HepG2 (cell line): ENCODE measurements around the gene HOXA5. TPM values are rescaled to one million over a fixed set of nuclear protein-coding genes. Genes with fewer than 3 reads are reported as not detected.

Source experiments
- ATAC-seq: fragments of 200-7000 bp; cut with Tn5 transposase; 3 replicates; pipeline ENCODE4 v1.9.1; 2020; ENCODE audit warnings: mild to moderate bottlenecking, moderate library complexity
- BruUV-seq: library from RNA; stranded (reverse); fragments of 400-500 nt; replicated peaks from 2 replicates; lab custom pipeline; 2021; lab: Mats Ljungman, UMichigan
- CTCF ChIA-PET: fragments of 300-600 bp; formaldehyde crosslinking; extraction: SDS; loops from one replicate; lab custom pipeline; 2021; ENCODE audit warnings: low total read pairs, inconsistent platforms, low intra/inter-chr PET ratio; lab: Yijun Ruan, JAX
- POLR2A ChIA-PET: fragments of 350-600 bp; sonication (Branson Sonifier 250); formaldehyde crosslinking; loops from one replicate; lab custom pipeline; 2020; ENCODE audit warnings: antibody characterized with exemption, inconsistent platforms; lab: Yijun Ruan, JAX
- DNase-seq: peaks from one replicate; pipeline ENCODE4 v3.0.0-alpha.2; 2015; ENCODE audit warnings: low spot score
- FAIRE-seq: peaks from 3 replicates; lab custom pipeline; 2011; peaks lifted over from hg19 to GRCh38; lab: Jason Lieb, UNC
- H2AFZ ChIP-seq: one replicate; pipeline ENCODE4 v1.6.1; 2011; ENCODE audit warnings: low read length, inconsistent platforms
- H3K27ac ChIP-seq: fragments of 300-600 bp; 3 replicates; pipeline ENCODE4 v1.8.0; 2011; ENCODE audit warnings: mixed run types, mild to moderate bottlenecking, mixed read lengths, low read length, inconsistent platforms; ENCODE audit not compliant: insufficient read depth; ENCODE audit errors: extremely low read length
- H3K27me3 ChIP-seq, 2 experiments: fragments of 200-600 bp in 1 of 2; 2 replicates in 1 of 2; 3 replicates in 1 of 2; pipeline versions ENCODE4 v1.6.0 to v1.8.0; 2011; ENCODE audit warnings: low read length in 2 of 2, mild to moderate bottlenecking in 2 of 2, moderate library complexity in 2 of 2, inconsistent platforms in 1 of 2; ENCODE audit not compliant: insufficient read depth in 2 of 2, control insufficient read depth in 1 of 2
- H3K36me3 ChIP-seq, 2 experiments: fragments of 200-600 bp in 1 of 2; replicated peaks in 1 of 2; 2 replicates in 1 of 2; 3 replicates in 1 of 2; pipeline versions ENCODE4 v1.5.1 to v1.8.0; 2011; ENCODE audit warnings: low read length in 2 of 2, inconsistent platforms in 1 of 2; ENCODE audit not compliant: insufficient read depth in 2 of 2, control insufficient read depth in 1 of 2
- H3K4me1 ChIP-seq: 2 replicates; pipeline ENCODE4 v1.5.1; 2012; ENCODE audit warnings: low read length, inconsistent platforms; ENCODE audit not compliant: insufficient read depth
- H3K4me2 ChIP-seq: 2 replicates; pipeline ENCODE4 v1.6.0; 2011; ENCODE audit warnings: low read depth, low read length, inconsistent platforms
- H3K4me3 ChIP-seq, 3 experiments: fragments of 200-600 bp in 1 of 3; sonication (generic), shearing (Covaris generic) in 1 of 3; replicated peaks in 1 of 3; 2 replicates each; pipeline ENCODE4 v1.5.1; 2011 to 2016; ENCODE audit warnings: low read length in 3 of 3, inconsistent platforms in 2 of 3, low read depth in 2 of 3, mild to moderate bottlenecking in 2 of 3, control low read depth in 1 of 3, mixed read lengths in 1 of 3; ENCODE audit not compliant: insufficient read depth in 1 of 3
- H3K79me2 ChIP-seq: one replicate; pipeline ENCODE4 v1.6.1; 2011; ENCODE audit warnings: low read length, inconsistent platforms; ENCODE audit not compliant: insufficient read depth
- H3K9ac ChIP-seq: 2 replicates; pipeline ENCODE4 v1.6.0; 2011; ENCODE audit warnings: mild to moderate bottlenecking, low read depth, low read length, inconsistent platforms; ENCODE audit not compliant: insufficient read depth
- H3K9me3 ChIP-seq: 2 replicates; pipeline ENCODE4 v1.5.1; 2012; ENCODE audit warnings: mild to moderate bottlenecking, low read length
- H4K20me1 ChIP-seq: 2 replicates; pipeline ENCODE4 v1.6.0; 2011; ENCODE audit warnings: inconsistent platforms, mild to moderate bottlenecking, low read length, moderate library complexity; ENCODE audit not compliant: insufficient read depth
- CEBPG ChIP-seq: IDR thresholded peaks from 2 replicates; pipeline ENCODE4 v1.6.1; 2016
- DNMT1 ChIP-seq: sonication (generic); formaldehyde crosslinking; IDR thresholded peaks from 2 replicates; pipeline ENCODE4 v1.5.1; 2020; ENCODE audit warnings: mild to moderate bottlenecking, missing genetic modification reagents
- FLYWCH1 ChIP-seq: sonication (generic); formaldehyde crosslinking; IDR thresholded peaks from 2 replicates; pipeline ENCODE4 v1.8.1; 2023; ENCODE audit warnings: mild to moderate bottlenecking, missing genetic modification reagents
- GLMP ChIP-seq: sonication (generic); formaldehyde crosslinking; IDR thresholded peaks from 2 replicates; pipeline ENCODE4 v1.9.0; 2021; ENCODE audit warnings: missing genetic modification reagents, mild to moderate bottlenecking, borderline replicate concordance
- LRRFIP1 ChIP-seq: sonication (generic); formaldehyde crosslinking; conservative IDR thresholded peaks from 2 replicates; pipeline ENCODE4 v1.4.0; 2020; ENCODE audit warnings: missing genetic modification reagents
- POLR2AphosphoS5 ChIP-seq: IDR thresholded peaks from 2 replicates; pipeline ENCODE4 v1.6.1; 2012; ENCODE audit warnings: low read depth, low read length
- RAD21 ChIP-seq: fragments of 450-650 bp; formaldehyde crosslinking; IDR thresholded peaks from 2 replicates; pipeline ENCODE4 v1.5.0; 2020; ENCODE audit warnings: mild to moderate bottlenecking
- RBM22 ChIP-seq: fragments of 200-400 bp; formaldehyde crosslinking; optimal IDR thresholded peaks from 2 replicates; pipeline ENCODE3; 2017; ENCODE audit warnings: mild to moderate bottlenecking, low read length, moderate library complexity
- RNF219 ChIP-seq: sonication (generic); formaldehyde crosslinking; IDR thresholded peaks from 2 replicates; pipeline ENCODE4 v1.5.0; 2020; ENCODE audit warnings: mild to moderate bottlenecking, missing genetic modification reagents
- ZBTB21 ChIP-seq: sonication (generic); formaldehyde crosslinking; IDR thresholded peaks from 2 replicates; pipeline ENCODE4 v1.4.0; 2020; ENCODE audit warnings: missing genetic modification reagents
- ZNF263 ChIP-seq: sonication (generic); formaldehyde crosslinking; IDR thresholded peaks from 2 replicates; pipeline ENCODE4 v1.4.0; 2020; ENCODE audit warnings: missing genetic modification reagents
- ZNF512B ChIP-seq: sonication (generic); formaldehyde crosslinking; IDR thresholded peaks from 2 replicates; pipeline ENCODE4 v1.5.1; 2020; ENCODE audit warnings: missing genetic modification reagents, mild to moderate bottlenecking, borderline replicate concordance
- ZNF737 ChIP-seq: sonication (generic); formaldehyde crosslinking; IDR thresholded peaks from 2 replicates; pipeline ENCODE4 v1.5.0; 2020; ENCODE audit warnings: missing genetic modification reagents, mild to moderate bottlenecking, borderline replicate concordance
- ZNF788 ChIP-seq: sonication (generic); formaldehyde crosslinking; IDR thresholded peaks from 2 replicates; pipeline ENCODE4 v1.5.0; 2020; ENCODE audit warnings: mild to moderate bottlenecking, missing genetic modification reagents, borderline replicate concordance
- WGBS: methylation state at CpG from one replicate; pipeline ENCODE4 v1.1.6; 2017; ENCODE audit warnings: low lambda C conversion rate; 5-methylcytosine and 5-hydroxymethylcytosine counted together
- in situ Hi-C: cut with HindIII; loops from 2 replicates; pipeline ENCODE4 v1.10.0; 2017; ENCODE audit warnings: low pct_unique_long_range_greater_than_20kb; ENCODE audit not compliant: extremely low pct_ligation_motif_present
- intact Hi-C: fragments of 100-400 bp; cut with micrococcal nuclease; formaldehyde crosslinking; loops from one replicate; pipeline ENCODE4 v1.10.0; 2022; ENCODE audit not compliant: unreplicated experiment
- polyA plus RNA-seq, 8 experiments: library from polyadenylated mRNA; depleted of rRNA in 3 of 8; stranded (reverse) in 7 of 8; unstranded in 1 of 8; fragments of >200 nt; fragmentation: Illumina TruSeq in 4 of 8; extraction: Trizol in 4 of 8; gene quantifications; 2 replicates each; pipeline versions ENCODE4 v1.2.1 to v1.2.3, GENCODE V29; 2011 to 2016; ENCODE audit warnings: low read depth in 4 of 8, missing spikeins in 1 of 8, mixed read lengths in 1 of 8; ENCODE audit not compliant: insufficient read depth in 1 of 8
- total RNA-seq, 5 experiments: library from RNA; depleted of rRNA; stranded (reverse); fragments of >200 nt; fragmentation: Illumina TruSeq; extraction: Trizol; gene quantifications; 2 replicates each; pipeline ENCODE4 v1.2.3, GENCODE V29; 2016; ENCODE audit warnings: low read depth in 1 of 5

The HOXA5 gene
- total and polyA plus RNA-seq, 2 of the 13 experiments (the other 11 are each of a cell fraction or from before 2014, with no cell fraction given), result 3.2 to 3.6 TPM

- peaks cover 0 to 56% of the 10 kb centered on the region in 2 experiments for H3K27me3 ChIP-seq
- FAIRE-seq (peak; percentile 59), ATAC-seq (no peak), DNase-seq (no peak)
- BruUV-seq, result no TSS peak
- H3K4me1 ChIP-seq, result peaks cover 18% of the 10 kb centered on the region
- ChIA-PET CTCF (no interaction called here), POLR2A (no interaction called here)
- H3K4me3 ChIP-seq, result no peak overlapping the region
- no peaks in the 10 kb centered on the region for H3K36me3 ChIP-seq
- peak overlapping the region; percentile 41 for H3K4me2 ChIP-seq
- H3K9ac ChIP-seq, result no peak overlapping the region
- no peaks in the 10 kb centered on the region for H3K79me2 ChIP-seq
- H3K27ac ChIP-seq, result no peak overlapping the region
- H3K9me3 ChIP-seq, result no peaks in the 10 kb centered on the region
- no peaks in the 10 kb centered on the region for H4K20me1 ChIP-seq
- no peak overlapping the region for H2AFZ ChIP-seq
- WGBS, result 73% methylated on average over 11 of the region's 11 CpGs
- in situ Hi-C loops, result loop anchor here (25.0 kb wide), 1 partner anchor 1083 kb away; no protein-coding TSS in a partner anchor
- intact Hi-C loops, result no loop called here
- no peak for TF ChIP-seq FLYWCH1 (CRISPR knock-in tag)
- TF ChIP-seq ZNF263 (CRISPR knock-in tag), result no peak
- TF ChIP-seq GLMP (CRISPR knock-in tag), result no peak
- no peak for TF ChIP-seq POLR2AphosphoS5
- TF ChIP-seq LRRFIP1, result no peak
- no peak for TF ChIP-seq RAD21 (CRISPR knock-in tag)
- TF ChIP-seq RBM22, result no peak
- no peak for TF ChIP-seq ZNF737
- TF ChIP-seq CEBPG (CRISPR knock-in tag), result no peak
- TF ChIP-seq ZNF512B (CRISPR knock-in tag), result no peak
- no peak for TF ChIP-seq DNMT1 (CRISPR knock-in tag)
- TF ChIP-seq ZBTB21 (CRISPR knock-in tag), result no peak
- no peak for TF ChIP-seq RNF219 (CRISPR knock-in tag)
- TF ChIP-seq ZNF788 (CRISPR knock-in tag), result no peak
Measured at GRCh38 chr7:27170426-27171324, 27.2 kb upstream of the HOXA5 start.
